HEK293 (cell line): ENCODE results near the gene PRKACG.

Experiments used
- CTCF ChIA-PET: fragments of 350-600 bp; formaldehyde crosslinking; extraction: SDS; loops from one replicate; lab custom pipeline; 2021; ENCODE audit warnings: antibody characterized with exemption; lab: Yijun Ruan, JAX
- POLR2A ChIA-PET: fragments of 300-600 bp; formaldehyde crosslinking; extraction: SDS; loops from one replicate; lab custom pipeline; 2020; ENCODE audit warnings: antibody characterized with exemption, inconsistent platforms; lab: Yijun Ruan, JAX
- H3K27ac ChIP-seq: fragments of 200-500 bp; sonication (Bioruptor generic); 2 replicates; pipeline ENCODE4 v1.5.1; 2014; ENCODE audit warnings: low read depth, low read length, control low read depth, inconsistent platforms; ENCODE audit errors: extremely low read depth
- H3K36me3 ChIP-seq, 2 experiments: fragments of 200-500 bp in 1 of 2; sonication (Bioruptor generic) in 1 of 2; 1 replicate in 1 of 2; 2 replicates in 1 of 2; pipeline ENCODE4 v1.5.1; 2014 to 2017; ENCODE audit warnings: inconsistent platforms in 2 of 2, low read length in 2 of 2; ENCODE audit not compliant: control insufficient read depth in 2 of 2, insufficient read depth in 1 of 2
- H3K4me1 ChIP-seq: fragments of 200-500 bp; sonication (Bioruptor generic); 2 replicates; pipeline ENCODE4 v1.5.1; 2014; ENCODE audit warnings: mild to moderate bottlenecking, low read length, inconsistent platforms; ENCODE audit not compliant: control insufficient read depth, insufficient read depth
- H3K4me3 ChIP-seq: 2 replicates; pipeline ENCODE4 v1.5.1; 2011; ENCODE audit warnings: low read depth, mild to moderate bottlenecking, control low read depth, low read length, moderate library complexity
- H3K9me3 ChIP-seq: fragments of 200-500 bp; sonication (Bioruptor generic); 2 replicates; pipeline ENCODE4 v1.5.1; 2014; ENCODE audit warnings: low read depth, low read length, inconsistent platforms; ENCODE audit not compliant: control insufficient read depth, insufficient read depth
- KLF1 ChIP-seq: fragments of 450-650 bp; formaldehyde crosslinking; IDR thresholded peaks from 2 replicates; pipeline ENCODE4 v1.5.1; 2016; ENCODE audit warnings: missing biosample characterization, missing genetic modification characterization
- ZNF140 ChIP-seq: fragments of 450-650 bp; formaldehyde crosslinking; IDR thresholded peaks from 2 replicates; pipeline ENCODE4 v1.5.1; 2016; ENCODE audit warnings: missing biosample characterization, missing genetic modification characterization
- ZNF19 ChIP-seq: fragments of 450-650 bp; formaldehyde crosslinking; IDR thresholded peaks from 2 replicates; pipeline ENCODE4; 2016; ENCODE audit warnings: missing biosample characterization, missing genetic modification characterization, low read depth
- ZNF2 ChIP-seq: fragments of 450-650 bp; formaldehyde crosslinking; IDR thresholded peaks from 2 replicates; pipeline ENCODE4 v1.5.1; 2016; ENCODE audit warnings: missing biosample characterization, missing genetic modification characterization
- ZNF211 ChIP-seq: fragments of 450-650 bp; formaldehyde crosslinking; IDR thresholded peaks from 2 replicates; pipeline ENCODE4 v1.5.1; 2016; ENCODE audit warnings: low read depth, missing biosample characterization, missing genetic modification characterization
- ZNF571 ChIP-seq: fragments of 450-650 bp; formaldehyde crosslinking; IDR thresholded peaks from 2 replicates; pipeline ENCODE4 v1.5.0; 2017; ENCODE audit warnings: missing biosample characterization, missing genetic modification characterization
- ZNF585B ChIP-seq: fragments of 450-650 bp; formaldehyde crosslinking; IDR thresholded peaks from 2 replicates; pipeline ENCODE4 v1.5.1; 2016; ENCODE audit warnings: missing biosample characterization, missing genetic modification characterization
- ZNF677 ChIP-seq: fragments of 450-650 bp; IDR thresholded peaks from 2 replicates; pipeline ENCODE4 v1.5.0; 2018; ENCODE audit warnings: missing biosample characterization, mild to moderate bottlenecking, missing genetic modification characterization, moderate library complexity
- ZNF776 ChIP-seq: fragments of 450-650 bp; formaldehyde crosslinking; IDR thresholded peaks from 2 replicates; pipeline ENCODE4 v1.5.0; 2017; ENCODE audit warnings: missing biosample characterization, missing genetic modification characterization, borderline replicate concordance
- ZNF792 ChIP-seq: fragments of 450-650 bp; formaldehyde crosslinking; IDR thresholded peaks from 2 replicates; pipeline ENCODE4 v1.5.1; 2016; ENCODE audit warnings: missing biosample characterization, missing genetic modification characterization
- ZSCAN30 ChIP-seq: fragments of 450-650 bp; IDR thresholded peaks from 2 replicates; pipeline ENCODE4 v1.5.1; 2018; ENCODE audit warnings: missing biosample characterization, mild to moderate bottlenecking, missing genetic modification characterization, moderate library complexity
- TF ChIP-seq, protein P1 (sequence below): fragments of 450-650 bp; formaldehyde crosslinking; IDR thresholded peaks from 2 replicates; pipeline ENCODE4 v1.5.1; 2016; ENCODE audit warnings: missing biosample characterization, missing genetic modification characterization, borderline replicate concordance
- TF ChIP-seq, protein P2 (sequence below): fragments of 450-650 bp; IDR thresholded peaks from 2 replicates; pipeline ENCODE4 v1.5.1; 2018; ENCODE audit warnings: missing biosample characterization, mild to moderate bottlenecking, missing genetic modification characterization
- TF ChIP-seq, protein P3 (sequence below): fragments of 450-650 bp; formaldehyde crosslinking; IDR thresholded peaks from 2 replicates; pipeline ENCODE4 v1.5.1; 2017; ENCODE audit warnings: missing biosample characterization, mild to moderate bottlenecking, missing genetic modification characterization, moderate library complexity
- TF ChIP-seq, protein P4 (sequence below): fragments of 450-650 bp; formaldehyde crosslinking; IDR thresholded peaks from 2 replicates; pipeline ENCODE4 v1.5.1; 2016; ENCODE audit warnings: missing biosample characterization, missing genetic modification characterization
- TF ChIP-seq, protein P5 (sequence below): fragments of 450-650 bp; formaldehyde crosslinking; IDR thresholded peaks from 2 replicates; pipeline ENCODE4 v1.5.1; 2016; ENCODE audit warnings: missing biosample characterization, missing genetic modification characterization
- TF ChIP-seq, protein P6 (sequence below): fragments of 450-650 bp; formaldehyde crosslinking; IDR thresholded peaks from 2 replicates; pipeline ENCODE4 v1.5.0; 2017; ENCODE audit warnings: missing biosample characterization, missing genetic modification characterization, borderline replicate concordance
- TF ChIP-seq, protein P7 (sequence below): fragments of 450-650 bp; formaldehyde crosslinking; IDR thresholded peaks from 2 replicates; pipeline ENCODE4 v1.5.1; 2016; ENCODE audit warnings: missing biosample characterization, missing genetic modification characterization

The PRKACG gene

DNA sequence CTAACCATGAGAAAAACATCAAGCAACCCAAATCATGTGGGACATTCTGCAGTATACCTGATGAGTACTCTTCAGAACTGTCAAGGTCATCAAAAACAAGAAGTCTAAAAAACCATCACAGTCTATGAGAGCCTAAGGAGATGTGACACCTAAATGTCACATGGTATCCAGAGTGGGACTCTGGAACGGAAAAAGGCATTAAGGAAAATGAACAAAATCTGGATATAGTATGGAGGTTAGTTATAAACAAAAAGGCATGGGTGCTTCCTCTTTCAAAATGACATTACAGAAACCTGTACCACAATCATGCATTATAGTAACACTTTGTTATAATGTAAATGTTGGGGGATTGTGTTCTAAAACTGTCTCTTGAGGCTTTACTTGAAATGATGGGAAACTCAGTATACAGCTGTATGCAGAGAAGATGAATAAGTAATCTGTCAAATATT, 47.4 kb downstream of the PRKACG start:
- POLR2A ChIA-PET: interaction anchor here (0.6 kb wide), 1 partner anchor 105 kb away, joined by 3 read pairs; no protein-coding TSS in a partner anchor
- Histone ChIP-seq H3K27ac (no peak overlapping the region), H3K4me3 (no peak overlapping the region), H3K36me3 (no peaks in the 10 kb centered on the region), H3K9me3 (no peaks in the 10 kb centered on the region), H3K4me1 (peaks cover 4% of the 10 kb centered on the region; the same call in 1 of the 2 replicates)
- CTCF ChIA-PET: no interaction called here
- TF ChIP-seq ZNF585B (no peak), ZNF776 (tag by site-specific recombination) (no peak), ZNF2 (tag by site-specific recombination) (no peak), ZNF140 (tag by site-specific recombination) (no peak), ZNF19 (tag by site-specific recombination) (no peak), ZNF571 (tag by site-specific recombination) (no peak), ZNF792 (tag by site-specific recombination) (no peak), ZSCAN30 (tag by site-specific recombination) (no peak), ZNF677 (tag by site-specific recombination) (no peak), ZNF211 (tag by site-specific recombination) (no peak), KLF1 (tag by site-specific recombination) (no peak)
- TF ChIP-seq, protein P1, sequence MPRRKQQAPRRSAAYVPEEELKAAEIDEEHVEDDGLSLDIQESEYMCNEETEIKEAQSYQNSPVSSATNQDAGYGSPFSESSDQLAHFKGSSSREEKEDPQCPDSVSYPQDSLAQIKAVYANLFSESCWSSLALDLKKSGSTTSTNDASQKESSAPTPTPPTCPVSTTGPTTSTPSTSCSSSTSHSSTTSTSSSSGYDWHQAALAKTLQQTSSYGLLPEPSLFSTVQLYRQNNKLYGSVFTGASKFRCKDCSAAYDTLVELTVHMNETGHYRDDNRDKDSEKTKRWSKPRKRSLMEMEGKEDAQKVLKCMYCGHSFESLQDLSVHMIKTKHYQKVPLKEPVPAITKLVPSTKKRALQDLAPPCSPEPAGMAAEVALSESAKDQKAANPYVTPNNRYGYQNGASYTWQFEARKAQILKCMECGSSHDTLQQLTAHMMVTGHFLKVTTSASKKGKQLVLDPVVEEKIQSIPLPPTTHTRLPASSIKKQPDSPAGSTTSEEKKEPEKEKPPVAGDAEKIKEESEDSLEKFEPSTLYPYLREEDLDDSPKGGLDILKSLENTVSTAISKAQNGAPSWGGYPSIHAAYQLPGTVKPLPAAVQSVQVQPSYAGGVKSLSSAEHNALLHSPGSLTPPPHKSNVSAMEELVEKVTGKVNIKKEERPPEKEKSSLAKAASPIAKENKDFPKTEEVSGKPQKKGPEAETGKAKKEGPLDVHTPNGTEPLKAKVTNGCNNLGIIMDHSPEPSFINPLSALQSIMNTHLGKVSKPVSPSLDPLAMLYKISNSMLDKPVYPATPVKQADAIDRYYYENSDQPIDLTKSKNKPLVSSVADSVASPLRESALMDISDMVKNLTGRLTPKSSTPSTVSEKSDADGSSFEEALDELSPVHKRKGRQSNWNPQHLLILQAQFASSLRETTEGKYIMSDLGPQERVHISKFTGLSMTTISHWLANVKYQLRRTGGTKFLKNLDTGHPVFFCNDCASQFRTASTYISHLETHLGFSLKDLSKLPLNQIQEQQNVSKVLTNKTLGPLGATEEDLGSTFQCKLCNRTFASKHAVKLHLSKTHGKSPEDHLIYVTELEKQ: no peak
- TF ChIP-seq, protein P2, sequence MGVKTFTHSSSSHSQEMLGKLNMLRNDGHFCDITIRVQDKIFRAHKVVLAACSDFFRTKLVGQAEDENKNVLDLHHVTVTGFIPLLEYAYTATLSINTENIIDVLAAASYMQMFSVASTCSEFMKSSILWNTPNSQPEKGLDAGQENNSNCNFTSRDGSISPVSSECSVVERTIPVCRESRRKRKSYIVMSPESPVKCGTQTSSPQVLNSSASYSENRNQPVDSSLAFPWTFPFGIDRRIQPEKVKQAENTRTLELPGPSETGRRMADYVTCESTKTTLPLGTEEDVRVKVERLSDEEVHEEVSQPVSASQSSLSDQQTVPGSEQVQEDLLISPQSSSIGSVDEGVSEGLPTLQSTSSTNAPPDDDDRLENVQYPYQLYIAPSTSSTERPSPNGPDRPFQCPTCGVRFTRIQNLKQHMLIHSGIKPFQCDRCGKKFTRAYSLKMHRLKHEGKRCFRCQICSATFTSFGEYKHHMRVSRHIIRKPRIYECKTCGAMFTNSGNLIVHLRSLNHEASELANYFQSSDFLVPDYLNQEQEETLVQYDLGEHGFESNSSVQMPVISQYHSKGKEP: no peak
- TF ChIP-seq, protein P3, sequence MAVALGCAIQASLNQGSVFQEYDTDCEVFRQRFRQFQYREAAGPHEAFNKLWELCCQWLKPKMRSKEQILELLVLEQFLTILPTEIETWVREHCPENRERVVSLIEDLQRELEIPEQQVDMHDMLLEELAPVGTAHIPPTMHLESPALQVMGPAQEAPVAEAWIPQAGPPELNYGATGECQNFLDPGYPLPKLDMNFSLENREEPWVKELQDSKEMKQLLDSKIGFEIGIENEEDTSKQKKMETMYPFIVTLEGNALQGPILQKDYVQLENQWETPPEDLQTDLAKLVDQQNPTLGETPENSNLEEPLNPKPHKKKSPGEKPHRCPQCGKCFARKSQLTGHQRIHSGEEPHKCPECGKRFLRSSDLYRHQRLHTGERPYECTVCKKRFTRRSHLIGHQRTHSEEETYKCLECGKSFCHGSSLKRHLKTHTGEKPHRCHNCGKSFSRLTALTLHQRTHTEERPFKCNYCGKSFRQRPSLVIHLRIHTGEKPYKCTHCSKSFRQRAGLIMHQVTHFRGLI: no peak
- TF ChIP-seq, protein P4, sequence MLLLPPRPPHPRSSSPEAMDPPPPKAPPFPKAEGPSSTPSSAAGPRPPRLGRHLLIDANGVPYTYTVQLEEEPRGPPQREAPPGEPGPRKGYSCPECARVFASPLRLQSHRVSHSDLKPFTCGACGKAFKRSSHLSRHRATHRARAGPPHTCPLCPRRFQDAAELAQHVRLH: no peak
- TF ChIP-seq, protein P5, sequence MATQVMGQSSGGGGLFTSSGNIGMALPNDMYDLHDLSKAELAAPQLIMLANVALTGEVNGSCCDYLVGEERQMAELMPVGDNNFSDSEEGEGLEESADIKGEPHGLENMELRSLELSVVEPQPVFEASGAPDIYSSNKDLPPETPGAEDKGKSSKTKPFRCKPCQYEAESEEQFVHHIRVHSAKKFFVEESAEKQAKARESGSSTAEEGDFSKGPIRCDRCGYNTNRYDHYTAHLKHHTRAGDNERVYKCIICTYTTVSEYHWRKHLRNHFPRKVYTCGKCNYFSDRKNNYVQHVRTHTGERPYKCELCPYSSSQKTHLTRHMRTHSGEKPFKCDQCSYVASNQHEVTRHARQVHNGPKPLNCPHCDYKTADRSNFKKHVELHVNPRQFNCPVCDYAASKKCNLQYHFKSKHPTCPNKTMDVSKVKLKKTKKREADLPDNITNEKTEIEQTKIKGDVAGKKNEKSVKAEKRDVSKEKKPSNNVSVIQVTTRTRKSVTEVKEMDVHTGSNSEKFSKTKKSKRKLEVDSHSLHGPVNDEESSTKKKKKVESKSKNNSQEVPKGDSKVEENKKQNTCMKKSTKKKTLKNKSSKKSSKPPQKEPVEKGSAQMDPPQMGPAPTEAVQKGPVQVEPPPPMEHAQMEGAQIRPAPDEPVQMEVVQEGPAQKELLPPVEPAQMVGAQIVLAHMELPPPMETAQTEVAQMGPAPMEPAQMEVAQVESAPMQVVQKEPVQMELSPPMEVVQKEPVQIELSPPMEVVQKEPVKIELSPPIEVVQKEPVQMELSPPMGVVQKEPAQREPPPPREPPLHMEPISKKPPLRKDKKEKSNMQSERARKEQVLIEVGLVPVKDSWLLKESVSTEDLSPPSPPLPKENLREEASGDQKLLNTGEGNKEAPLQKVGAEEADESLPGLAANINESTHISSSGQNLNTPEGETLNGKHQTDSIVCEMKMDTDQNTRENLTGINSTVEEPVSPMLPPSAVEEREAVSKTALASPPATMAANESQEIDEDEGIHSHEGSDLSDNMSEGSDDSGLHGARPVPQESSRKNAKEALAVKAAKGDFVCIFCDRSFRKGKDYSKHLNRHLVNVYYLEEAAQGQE (tag by site-specific recombination): no peak
- TF ChIP-seq, protein P6, sequence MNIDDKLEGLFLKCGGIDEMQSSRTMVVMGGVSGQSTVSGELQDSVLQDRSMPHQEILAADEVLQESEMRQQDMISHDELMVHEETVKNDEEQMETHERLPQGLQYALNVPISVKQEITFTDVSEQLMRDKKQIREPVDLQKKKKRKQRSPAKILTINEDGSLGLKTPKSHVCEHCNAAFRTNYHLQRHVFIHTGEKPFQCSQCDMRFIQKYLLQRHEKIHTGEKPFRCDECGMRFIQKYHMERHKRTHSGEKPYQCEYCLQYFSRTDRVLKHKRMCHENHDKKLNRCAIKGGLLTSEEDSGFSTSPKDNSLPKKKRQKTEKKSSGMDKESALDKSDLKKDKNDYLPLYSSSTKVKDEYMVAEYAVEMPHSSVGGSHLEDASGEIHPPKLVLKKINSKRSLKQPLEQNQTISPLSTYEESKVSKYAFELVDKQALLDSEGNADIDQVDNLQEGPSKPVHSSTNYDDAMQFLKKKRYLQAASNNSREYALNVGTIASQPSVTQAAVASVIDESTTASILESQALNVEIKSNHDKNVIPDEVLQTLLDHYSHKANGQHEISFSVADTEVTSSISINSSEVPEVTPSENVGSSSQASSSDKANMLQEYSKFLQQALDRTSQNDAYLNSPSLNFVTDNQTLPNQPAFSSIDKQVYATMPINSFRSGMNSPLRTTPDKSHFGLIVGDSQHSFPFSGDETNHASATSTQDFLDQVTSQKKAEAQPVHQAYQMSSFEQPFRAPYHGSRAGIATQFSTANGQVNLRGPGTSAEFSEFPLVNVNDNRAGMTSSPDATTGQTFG: no peak
- TF ChIP-seq, protein P7, sequence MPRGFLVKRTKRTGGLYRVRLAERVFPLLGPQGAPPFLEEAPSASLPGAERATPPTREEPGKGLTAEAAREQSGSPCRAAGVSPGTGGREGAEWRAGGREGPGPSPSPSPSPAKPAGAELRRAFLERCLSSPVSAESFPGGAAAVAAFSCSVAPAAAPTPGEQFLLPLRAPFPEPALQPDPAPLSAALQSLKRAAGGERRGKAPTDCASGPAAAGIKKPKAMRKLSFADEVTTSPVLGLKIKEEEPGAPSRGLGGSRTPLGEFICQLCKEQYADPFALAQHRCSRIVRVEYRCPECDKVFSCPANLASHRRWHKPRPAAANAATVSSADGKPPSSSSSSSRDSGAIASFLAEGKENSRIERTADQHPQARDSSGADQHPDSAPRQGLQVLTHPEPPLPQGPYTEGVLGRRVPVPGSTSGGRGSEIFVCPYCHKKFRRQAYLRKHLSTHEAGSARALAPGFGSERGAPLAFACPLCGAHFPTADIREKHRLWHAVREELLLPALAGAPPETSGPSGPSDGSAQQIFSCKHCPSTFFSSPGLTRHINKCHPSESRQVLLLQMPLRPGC: no peak
